ENCODE results near the gene GTF3A.

GRCh38 chr13:27381601-27382000 is 42.8 kb upstream of the GTF3A start:
- TF ChIP-seq POLR2A (IDR thresholded peaks at IDR 0.05) (no peak), CTCF (IDR thresholded peaks at IDR 0.05) (no peak)

All from right lobe of liver (tissue), 4 donors.